Fibroblast of peridontal ligament (primary cell): ENCODE data around the gene AKIRIN1.
"Not testable (repeated sequence)": the region's sequence is repeated elsewhere in the genome, so short reads cannot be mapped to it uniquely, and the experiment has no call there.

ENCODE experiments used
- DNase-seq: peaks from one replicate; pipeline ENCODE4 v3.0.0-alpha.2; 2010; ENCODE audit errors: extremely low read depth

Gene AKIRIN1

DNA sequence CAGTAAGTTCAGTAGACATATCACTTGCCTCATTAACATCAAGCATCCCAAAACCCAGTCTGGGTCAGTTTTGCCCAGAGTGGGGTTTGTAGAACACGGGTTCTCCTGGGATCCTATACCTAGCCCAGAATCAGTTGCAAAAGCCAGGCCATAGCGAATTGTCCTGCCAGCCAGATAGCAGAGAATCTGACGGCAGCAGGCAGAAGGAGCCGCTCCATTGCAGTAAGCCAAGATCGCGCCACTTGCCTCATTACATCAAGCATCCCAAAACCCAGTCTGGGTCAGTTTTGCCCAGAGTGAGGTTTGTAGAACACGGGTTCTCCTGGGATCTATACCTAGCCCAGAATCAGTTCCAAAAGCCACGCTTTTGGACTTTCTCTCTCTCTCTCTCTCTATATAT is 54.2 kb downstream of the AKIRIN1 start:
- no peak for DNase-seq

- DNase-seq = peak; percentile 14
Measured at GRCh38 chr1:39046613-39047210, 55.6 kb downstream of the AKIRIN1 start.

DNA sequence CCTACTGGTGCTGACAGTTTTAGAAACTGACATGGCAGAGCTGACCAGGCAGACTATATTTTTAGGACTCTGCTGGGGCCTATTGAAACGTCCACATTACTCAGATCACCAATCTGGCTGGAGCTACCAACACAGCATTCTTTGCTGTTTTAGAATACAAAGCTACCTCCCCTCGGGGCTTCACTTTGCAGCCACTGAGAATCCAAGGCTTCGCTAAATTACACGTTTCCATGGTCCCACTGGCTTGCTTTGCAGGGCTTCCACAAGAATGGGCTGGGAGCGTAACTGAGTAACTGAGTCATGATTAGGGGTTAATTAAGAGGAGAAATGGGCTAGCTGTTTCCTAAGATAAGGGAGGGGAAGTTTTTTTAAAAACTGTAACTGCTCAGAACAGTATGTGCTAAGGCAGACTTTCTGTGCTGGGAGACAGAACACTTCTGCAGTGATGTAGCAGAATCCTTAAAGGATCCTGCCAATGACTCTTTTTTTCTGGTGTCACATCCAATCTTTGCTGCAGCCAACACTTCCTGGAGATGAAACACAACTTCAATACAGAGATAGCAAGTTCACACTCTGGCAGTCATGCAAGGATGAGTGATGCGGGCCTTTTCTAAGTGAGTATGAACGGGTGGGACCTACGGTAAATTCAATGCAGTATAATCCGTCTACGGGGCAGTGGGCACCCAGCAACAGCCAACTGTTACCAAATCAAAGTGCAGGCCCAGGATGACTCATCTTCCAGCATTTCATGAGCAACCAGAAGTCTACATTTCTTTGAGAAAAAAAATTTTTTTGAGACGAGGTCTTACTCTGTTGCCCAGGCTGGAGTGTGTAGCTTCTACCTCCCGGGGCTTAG is 56.5 kb downstream of the AKIRIN1 start:
- peak; percentile 93 for DNase-seq

DNA sequence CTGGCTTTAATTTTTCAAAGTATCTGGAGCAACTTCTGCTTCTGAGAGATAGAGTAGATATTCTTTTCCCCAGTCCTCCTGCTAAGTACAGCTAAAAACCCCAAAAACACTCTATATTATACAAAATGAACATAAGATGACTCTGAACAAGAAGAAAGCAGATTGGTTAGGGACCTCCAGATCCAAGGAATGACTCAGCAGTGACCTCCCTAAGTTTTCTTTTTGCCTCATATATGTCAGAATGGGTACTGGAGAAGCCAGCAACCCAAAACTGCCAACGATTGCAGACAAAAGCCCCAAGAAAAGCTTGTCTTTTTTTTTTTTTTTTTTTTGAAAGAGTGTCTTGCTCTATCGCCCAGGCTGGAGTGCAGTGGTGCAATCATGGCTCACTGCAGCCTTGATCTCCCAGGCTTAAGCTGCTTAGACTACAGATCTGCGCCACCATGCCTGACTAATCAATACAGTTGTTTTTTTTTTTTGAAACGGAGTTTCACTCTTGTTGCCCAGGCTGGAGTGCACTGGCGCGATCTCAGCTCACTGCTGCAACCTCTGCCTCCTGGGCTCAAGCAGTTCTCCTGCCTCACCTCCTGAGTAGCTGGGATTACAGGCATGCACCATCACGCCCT is 57.8 kb downstream of the AKIRIN1 start:
- DNase-seq = peak; percentile 38

DNA sequence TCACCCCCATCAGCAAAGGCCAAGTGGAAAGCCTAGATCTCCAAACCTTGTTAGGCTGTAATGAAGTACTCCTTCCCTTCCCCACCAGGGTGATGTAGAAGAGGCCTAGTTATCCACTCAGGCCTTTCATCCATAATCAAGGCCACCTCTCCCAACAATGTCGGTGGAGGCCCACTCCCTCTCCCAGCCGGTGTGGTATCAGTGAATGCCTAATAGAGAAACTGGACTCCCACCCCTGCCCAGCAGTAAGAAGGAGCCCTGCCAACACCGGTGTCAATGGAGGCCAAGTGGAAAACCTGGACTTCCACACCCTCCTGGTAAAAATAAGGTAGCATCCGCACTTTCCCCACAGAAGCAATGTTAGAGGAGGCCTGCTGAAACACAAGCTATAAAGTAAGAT is 58.9 kb downstream of the AKIRIN1 start:
- DNase-seq = no peak

DNA sequence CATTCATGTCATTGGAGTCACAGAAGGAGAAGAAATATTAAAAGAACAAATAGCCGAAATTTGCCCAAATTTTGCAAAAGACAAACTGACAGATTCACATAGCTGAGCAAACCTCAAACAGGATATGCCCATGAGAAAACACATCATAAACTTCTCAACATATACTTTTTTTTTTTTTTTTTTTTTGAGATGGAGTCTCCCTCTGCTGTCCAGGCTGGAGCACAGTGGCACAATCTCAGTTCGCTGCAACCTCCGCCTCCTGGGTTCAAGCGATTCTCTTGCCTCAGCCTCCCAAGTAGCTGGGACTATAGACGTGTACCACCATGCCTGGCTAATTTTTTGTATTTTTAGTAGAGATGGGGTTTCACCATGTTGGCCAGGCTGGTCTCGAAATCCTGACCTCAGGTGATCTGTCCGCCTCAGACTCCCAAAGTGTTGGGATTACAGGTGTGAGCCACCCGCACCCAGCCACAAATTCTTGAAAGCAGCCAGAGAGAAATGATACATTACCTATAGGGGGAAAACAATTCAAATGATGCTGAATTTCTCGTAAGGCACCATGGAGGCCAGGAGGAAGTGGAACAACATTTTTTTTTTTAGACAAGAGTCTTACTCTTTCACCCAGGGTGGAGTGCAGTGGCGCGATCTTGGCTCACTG is 60.2 kb downstream of the AKIRIN1 start:
- not testable (repeated sequence) for DNase-seq

- DNase-seq = no peak
Measured at GRCh38 chr1:39051956-39052355, 60.9 kb downstream of the AKIRIN1 start.

DNA sequence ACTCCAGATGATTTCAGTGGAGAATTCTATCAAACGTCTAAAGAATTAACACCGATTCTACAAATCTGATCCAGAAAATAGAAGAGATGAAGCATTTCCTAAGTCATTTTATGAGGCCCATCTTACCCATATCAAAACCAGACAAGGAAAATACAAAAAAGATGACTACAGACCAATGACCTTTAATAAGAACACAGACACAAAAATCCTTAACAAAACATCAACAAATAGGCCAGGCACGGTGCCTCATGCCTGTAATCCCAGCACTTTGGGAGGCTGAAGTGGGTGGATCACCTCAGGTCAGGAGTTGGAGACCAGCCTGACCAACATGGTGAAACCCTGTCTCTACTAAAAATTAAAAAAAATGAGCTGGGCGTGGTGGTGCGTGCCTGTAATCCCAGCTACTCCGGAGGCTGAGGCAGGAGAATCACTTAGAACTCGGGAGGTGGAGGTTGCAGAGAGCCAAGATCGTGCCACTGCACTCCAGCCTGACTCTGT is 64.2 kb downstream of the AKIRIN1 start:
- not testable (repeated sequence) for DNase-seq
